GM12874 (cell line): ENCODE data around the gene CNOT10.

Experiments used
- CTCF ChIP-seq: IDR thresholded peaks from 2 replicates; pipeline ENCODE4 v1.5.1; 2011; ENCODE audit warnings: low read depth, mild to moderate bottlenecking, control low read depth, low read length, moderate library complexity; ENCODE audit not compliant: insufficient read depth

Gene CNOT10

GRCh38 chr3:32818970-32819511 is 134.1 kb downstream of the CNOT10 start:
- TF ChIP-seq CTCF: no peak

GRCh38 chr3:32819551-32820348 is 134.8 kb downstream of the CNOT10 start:
- TF ChIP-seq CTCF: no peak

GRCh38 chr3:32820430-32820829 is 135.4 kb downstream of the CNOT10 start:
- TF ChIP-seq CTCF: no peak

- TF ChIP-seq CTCF: no peak
These were observed 136.1 kb downstream of the CNOT10 start for GRCh38 chr3:32820971-32821685.

- TF ChIP-seq CTCF: no peak
These were observed 136.8 kb downstream of the CNOT10 start for GRCh38 chr3:32821686-32822296.

- no peak for TF ChIP-seq CTCF
These were observed 137.9 kb downstream of the CNOT10 start for GRCh38 chr3:32822609-32823498.
